Upper lobe of left lung (tissue), 6 donors: Measurements from ENCODE around the gene NR1I2. TPM values are rescaled to one million over a fixed set of nuclear protein-coding genes. Genes with fewer than 3 reads are reported as not detected.
A peak's percentile ranks its signal among the peaks of the same experiment; 100 is the strongest.

Source experiments
- ATAC-seq, 2 donors: fragments of 200-7000 bp; cut with Tn5 transposase; one replicate each; pipeline ENCODE4 v1.9.1; 2022; ENCODE audit warnings: mild to moderate bottlenecking in 2 of 2, moderate library complexity in 2 of 2; ENCODE audit not compliant: low FRiP score in 2 of 2
- DNase-seq, 2 donors: peaks; one replicate each; pipeline ENCODE4 v3.0.0-alpha.2; 2019 to 2020
- H3K27ac ChIP-seq, 4 donors: fragments of 200-600 bp; sonication (generic); one replicate each; pipeline ENCODE4 v1.5.1; 2016 to 2019
- H3K27me3 ChIP-seq, 4 donors: fragments of 200-600 bp; sonication (generic); one replicate each; pipeline ENCODE4 v1.5.1; 2017 to 2019
- H3K36me3 ChIP-seq, 4 donors: fragments of 200-600 bp; sonication (generic); one replicate each; pipeline ENCODE4 v1.5.1; 2016 to 2019
- H3K4me1 ChIP-seq, 4 donors: fragments of 200-600 bp; sonication (generic); one replicate each; pipeline ENCODE4 v1.5.1; 2018 to 2019
- H3K4me3 ChIP-seq, 4 donors: fragments of 200-600 bp; sonication (generic); one replicate each; pipeline ENCODE4 v1.5.1; 2017 to 2019; ENCODE audit warnings: mild to moderate bottlenecking in 2 of 4, moderate library complexity in 1 of 4
- H3K9me3 ChIP-seq, 4 donors: fragments of 200-600 bp; sonication (generic); one replicate each; pipeline ENCODE4 v1.5.1; 2018 to 2019
- CTCF ChIP-seq, 6 experiments: fragments of 450-650 bp in 4 of 6; fragments of 200-600 bp in 2 of 6; sonication (generic) in 2 of 6; IDR thresholded peaks; one replicate each; pipeline ENCODE4 v1.5.1; 2016 to 2019; ENCODE audit warnings: antibody characterized with exemption in 6 of 6
- EP300 ChIP-seq, 4 donors: sonication (generic); formaldehyde crosslinking; IDR thresholded peaks; one replicate each; pipeline ENCODE4 v1.5.1; 2017; ENCODE audit warnings: antibody characterized with exemption in 4 of 4, control low read depth in 2 of 4
- POLR2A ChIP-seq, 4 donors: fragments of 450-650 bp; IDR thresholded peaks; one replicate each; pipeline ENCODE4 v1.5.1; 2016 to 2017; ENCODE audit warnings: antibody characterized with exemption in 4 of 4, mild to moderate bottlenecking in 2 of 4
- POLR2AphosphoS5 ChIP-seq, 2 donors: sonication (generic); formaldehyde crosslinking; IDR thresholded peaks; one replicate each; pipeline ENCODE4 v1.5.1; 2017; ENCODE audit warnings: antibody characterized with exemption in 2 of 2
- WGBS, 2 donors: methylation state at CpG; one replicate each; pipeline ENCODE4 v1.1.5; 2017 to 2018; 5-methylcytosine and 5-hydroxymethylcytosine counted together
- total RNA-seq, 6 donors: library from RNA; depleted of rRNA in 4 of 6; stranded (reverse); fragments of >200 nt in 4 of 6; gene quantifications; one replicate each; pipeline versions ENCODE4 v1.1.0 to v1.2.1, GENCODE V29; 2016 to 2021
- donor health status: DM: no; HTN: no; CAD: no; lungs with moderate emphysema.
- donor health status: DM: no; HTN: yes; CAD: no; lungs with severe emphysema.

Gene NR1I2
- total RNA-seq, 6 donors from 2014 or later, result 0.22 to 0.46 (median 0.39) TPM; not detected in 2

- no peak for DNase-seq
- no peak for ATAC-seq
- WGBS, 2 donors, result 71 to 93% methylated on average over 2 of the region's 2 CpGs
- no peak for TF ChIP-seq POLR2AphosphoS5 (IDR thresholded peaks at IDR 0.05)
- TF ChIP-seq POLR2A (IDR thresholded peaks at IDR 0.05), result no peak
- no peak for TF ChIP-seq EP300 (IDR thresholded peaks at IDR 0.05)
- no peak for TF ChIP-seq CTCF (IDR thresholded peaks at IDR 0.05)
- H3K4me1 ChIP-seq, result no peaks in the 10 kb centered on the region
- H3K9me3 ChIP-seq, result no peaks in the 10 kb centered on the region
- no peak overlapping the region for H3K27ac ChIP-seq
- H3K36me3 ChIP-seq, result no peaks in the 10 kb centered on the region
- H3K27me3 ChIP-seq, result no peaks in the 10 kb centered on the region
- H3K4me3 ChIP-seq, result no peak overlapping the region
Measured at GRCh38 chr3:119783255-119783654, 1.4 kb downstream of the NR1I2 start.

GRCh38 chr3:119783883-119784282 lies 2.0 kb downstream of the NR1I2 start:
- Histone ChIP-seq H3K36me3 (no peaks in the 10 kb centered on the region), H3K4me3 (no peak overlapping the region), H3K27ac (no peak overlapping the region), H3K4me1 (no peaks in the 10 kb centered on the region), H3K9me3 (no peaks in the 10 kb centered on the region), H3K27me3 (no peaks in the 10 kb centered on the region)
- DNase-seq, result no peak
- no peak for ATAC-seq
- WGBS, 2 donors, result 57 to 65% methylated on average over 7 of the region's 7 CpGs
- TF ChIP-seq EP300 (IDR thresholded peaks at IDR 0.05), result no peak
- no peak for TF ChIP-seq POLR2AphosphoS5 (IDR thresholded peaks at IDR 0.05)
- TF ChIP-seq POLR2A (IDR thresholded peaks at IDR 0.05), result no peak
- TF ChIP-seq CTCF (IDR thresholded peaks at IDR 0.05), result no peak

GRCh38 chr3:119786409-119786808 lies 4.5 kb downstream of the NR1I2 start:
- DNase-seq, result no peak
- no peaks in the 10 kb centered on the region for H3K9me3 ChIP-seq
- ATAC-seq, result no peak
- WGBS, 2 donors, result 89 to 97% methylated on average over 2 of the region's 2 CpGs
- no peak overlapping the region for H3K4me3 ChIP-seq
- no peaks in the 10 kb centered on the region for H3K27me3 ChIP-seq
- no peak overlapping the region for H3K27ac ChIP-seq
- no peaks in the 10 kb centered on the region for H3K36me3 ChIP-seq
- TF ChIP-seq POLR2A (IDR thresholded peaks at IDR 0.05), result no peak
- TF ChIP-seq CTCF (IDR thresholded peaks at IDR 0.05), result no peak
- TF ChIP-seq EP300 (IDR thresholded peaks at IDR 0.05), result no peak
- no peak for TF ChIP-seq POLR2AphosphoS5 (IDR thresholded peaks at IDR 0.05)
- no peaks in the 10 kb centered on the region for H3K4me1 ChIP-seq

GRCh38 chr3:119790369-119790768 lies 8.5 kb downstream of the NR1I2 start:
- ATAC-seq (no peak), DNase-seq (no peak)
- Histone ChIP-seq H3K27me3 (no peaks in the 10 kb centered on the region), H3K9me3 (no peaks in the 10 kb centered on the region), H3K36me3 (no peaks in the 10 kb centered on the region), H3K27ac (no peak overlapping the region), H3K4me1 (no peaks in the 10 kb centered on the region), H3K4me3 (no peak overlapping the region)
- TF ChIP-seq CTCF (IDR thresholded peaks at IDR 0.05) (no peak), EP300 (IDR thresholded peaks at IDR 0.05) (no peak), POLR2A (IDR thresholded peaks at IDR 0.05) (no peak), POLR2AphosphoS5 (IDR thresholded peaks at IDR 0.05) (no peak)
- WGBS, 2 donors, result 91 to 94% methylated on average over 3 of the region's 3 CpGs

GRCh38 chr3:119792270-119792669 lies 10.4 kb downstream of the NR1I2 start:
- Histone ChIP-seq H3K27ac (no peak overlapping the region), H3K36me3 (no peaks in the 10 kb centered on the region), H3K9me3 (no peaks in the 10 kb centered on the region), H3K27me3 (no peaks in the 10 kb centered on the region), H3K4me1 (no peaks in the 10 kb centered on the region), H3K4me3 (no peak overlapping the region)
- WGBS, 2 donors, result 89 to 91% methylated on average over 6 to 8 of the region's 8 CpGs
- TF ChIP-seq CTCF (IDR thresholded peaks at IDR 0.05), result no peak
- no peak for TF ChIP-seq POLR2AphosphoS5 (IDR thresholded peaks at IDR 0.05)
- TF ChIP-seq EP300 (IDR thresholded peaks at IDR 0.05), result no peak
- no peak for TF ChIP-seq POLR2A (IDR thresholded peaks at IDR 0.05)
- no peak for ATAC-seq
- DNase-seq, result peak in 1 of 2 donors; percentile 46
